ENCODE measurements around the gene DYRK1A. TPM values are rescaled to one million over a fixed set of nuclear protein-coding genes. Genes with fewer than 3 reads are reported as not detected.

The DYRK1A gene
- total RNA-seq, 1 experiment from 2014 or later: 38.8 TPM

DNA sequence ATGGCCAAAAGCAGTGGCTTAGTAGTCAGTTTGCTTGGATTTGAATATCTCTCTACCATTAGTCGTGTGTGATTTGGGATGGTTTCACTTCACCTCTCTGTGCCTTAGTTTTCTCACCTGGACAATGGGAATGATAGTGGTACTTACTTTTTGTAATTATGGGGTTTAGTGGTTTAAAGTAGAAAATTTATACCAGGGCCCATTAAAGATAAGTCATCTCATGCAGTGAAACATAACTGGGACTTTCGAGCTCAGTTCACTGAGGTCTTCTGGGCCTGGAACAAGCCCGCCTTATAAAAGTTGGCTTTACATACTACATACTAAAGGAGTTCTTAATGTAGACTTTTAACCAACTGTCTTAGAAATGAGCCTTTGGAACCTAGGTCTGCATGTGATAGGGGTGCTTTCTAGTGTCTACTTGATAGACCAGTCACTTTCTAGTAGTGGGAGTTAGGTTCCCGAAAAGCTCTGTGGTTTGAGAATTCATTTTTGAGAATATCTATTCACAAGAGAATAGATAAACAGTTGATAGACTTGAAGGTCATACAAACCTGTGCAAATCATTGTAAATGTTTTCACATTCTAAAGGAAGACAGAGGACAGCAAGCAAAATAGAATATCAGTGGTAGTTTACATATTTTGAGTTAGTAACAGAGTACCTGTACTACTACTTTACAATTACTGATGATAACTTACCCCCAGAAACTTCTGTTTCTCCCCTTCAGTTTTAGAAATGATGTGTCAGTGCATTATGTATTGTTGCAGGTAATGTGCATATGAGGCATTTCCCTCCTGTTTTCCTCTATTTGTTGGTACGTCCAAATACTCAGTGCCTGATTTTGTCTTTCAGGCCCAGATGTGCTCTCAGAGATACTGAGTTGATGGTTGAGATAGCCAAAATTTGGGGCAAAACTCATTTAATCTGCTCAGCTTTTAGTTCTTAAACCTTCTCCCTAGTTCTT lies 48.0 kb downstream of the DYRK1A start:
- no peak for DNase-seq (ENCODE audit: extremely low read depth, low read depth)

DNA sequence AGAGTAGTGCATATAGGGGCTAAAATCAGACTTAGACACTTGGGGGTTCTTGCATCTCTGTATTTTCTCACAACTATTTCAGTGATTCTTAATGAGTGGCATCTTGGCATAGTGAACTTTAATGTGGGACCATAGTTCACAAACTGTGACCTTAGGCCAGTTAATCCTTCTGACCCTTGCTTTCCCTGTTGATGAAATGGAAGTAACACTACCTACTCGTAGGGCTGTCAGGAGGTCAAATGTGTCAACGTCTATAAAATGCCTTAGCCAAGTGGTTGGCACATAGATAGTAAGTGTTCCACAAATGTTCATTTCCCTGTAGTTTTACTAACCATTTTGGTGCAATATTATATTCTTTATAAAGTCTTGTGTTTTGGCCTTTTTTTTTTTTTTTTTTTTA lies 49.4 kb downstream of the DYRK1A start:
- no peak for DNase-seq (ENCODE audit: extremely low read depth, low read depth)

DNA sequence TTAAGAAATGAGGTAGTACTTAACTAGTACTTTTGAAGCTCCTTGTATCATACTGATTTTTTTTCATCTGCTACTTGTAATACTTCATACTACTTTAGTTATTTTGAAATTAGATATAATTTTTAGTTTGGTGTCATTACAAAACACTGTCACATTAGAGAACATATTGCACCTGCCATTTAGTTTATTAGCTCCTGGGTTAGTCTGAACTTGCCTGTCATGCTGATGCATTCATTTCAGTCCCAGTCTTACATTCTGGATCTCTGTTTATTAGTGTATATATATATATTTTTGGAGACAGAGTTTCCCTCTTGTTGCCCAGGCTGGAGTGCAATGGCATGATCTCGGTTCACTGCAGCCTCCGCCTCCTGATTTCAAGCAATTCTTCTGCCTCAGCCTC lies 50.3 kb downstream of the DYRK1A start:
- no peak for DNase-seq (ENCODE audit: extremely low read depth, low read depth)

DNA sequence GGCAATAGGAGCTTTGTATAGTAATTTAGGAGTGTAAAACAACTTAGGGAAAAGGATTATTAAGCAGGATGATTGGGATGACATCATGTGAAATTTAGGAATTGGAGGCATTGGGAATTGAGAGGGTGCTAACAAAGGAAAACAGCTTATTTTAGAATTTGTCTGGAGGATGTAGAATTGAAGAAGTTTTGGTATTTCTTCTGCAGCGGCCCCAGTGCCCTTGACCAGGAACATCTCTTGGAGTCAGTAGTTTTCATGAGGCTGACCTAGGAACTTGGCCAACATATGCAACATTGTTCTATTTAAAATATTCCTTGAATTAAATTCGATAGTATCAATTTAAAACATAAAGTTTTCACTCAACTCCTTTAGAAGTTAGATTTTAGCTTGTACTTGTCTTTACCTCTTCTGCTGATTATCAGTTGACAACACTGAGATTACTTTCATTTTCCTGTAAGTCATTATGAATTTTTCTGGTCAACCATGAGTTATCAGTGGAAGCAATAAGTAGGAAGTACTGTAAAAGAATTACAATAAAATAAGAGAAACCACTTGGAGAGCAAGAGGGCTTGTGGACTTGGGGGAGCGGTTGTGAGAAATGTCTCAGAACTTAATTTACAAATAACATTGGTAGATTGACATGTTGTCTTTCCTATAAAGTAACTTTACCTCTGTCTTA lies 52.8 kb downstream of the DYRK1A start:
- DNase-seq (ENCODE audit: extremely low read depth, low read depth): no peak

DNA sequence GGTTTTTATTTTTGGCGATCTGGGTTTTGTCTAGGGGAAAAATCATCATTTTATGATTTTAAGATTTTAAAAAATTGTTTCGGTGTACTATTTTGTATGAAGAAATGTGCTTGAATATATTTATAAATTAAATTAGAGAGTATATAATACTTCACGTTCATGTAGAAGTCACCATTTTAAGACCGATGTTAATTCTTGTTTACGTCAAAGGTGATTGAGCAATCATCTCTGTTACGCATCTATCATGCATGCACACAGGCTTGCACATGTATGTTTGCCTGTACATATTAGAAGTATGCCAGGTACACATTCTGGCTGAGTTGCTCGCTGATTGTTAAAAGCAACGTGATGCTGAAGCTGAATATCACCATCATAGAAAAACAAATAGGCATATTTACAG lies 54.7 kb downstream of the DYRK1A start:
- no peak for DNase-seq (ENCODE audit: extremely low read depth, low read depth)

DNA sequence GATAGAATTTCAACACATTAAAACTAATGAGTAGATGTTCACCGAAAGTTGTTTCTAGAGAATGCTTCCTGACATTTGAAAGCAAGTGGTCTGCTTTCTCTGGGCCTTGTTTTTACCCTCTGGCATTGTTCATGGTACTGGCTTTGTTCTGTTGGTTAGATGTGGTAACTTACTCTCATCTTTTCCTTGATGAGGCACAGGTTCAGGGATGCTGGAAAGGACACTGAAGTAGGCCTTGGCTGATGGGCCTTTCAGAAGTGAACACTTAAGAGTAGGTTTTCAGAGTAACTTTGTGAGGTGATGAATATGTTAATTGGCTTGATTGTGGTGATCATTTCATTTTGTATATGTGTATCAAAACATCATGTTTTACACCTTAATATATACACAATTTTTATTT lies 55.8 kb downstream of the DYRK1A start:
- DNase-seq (ENCODE audit: extremely low read depth, low read depth): no peak

DNA sequence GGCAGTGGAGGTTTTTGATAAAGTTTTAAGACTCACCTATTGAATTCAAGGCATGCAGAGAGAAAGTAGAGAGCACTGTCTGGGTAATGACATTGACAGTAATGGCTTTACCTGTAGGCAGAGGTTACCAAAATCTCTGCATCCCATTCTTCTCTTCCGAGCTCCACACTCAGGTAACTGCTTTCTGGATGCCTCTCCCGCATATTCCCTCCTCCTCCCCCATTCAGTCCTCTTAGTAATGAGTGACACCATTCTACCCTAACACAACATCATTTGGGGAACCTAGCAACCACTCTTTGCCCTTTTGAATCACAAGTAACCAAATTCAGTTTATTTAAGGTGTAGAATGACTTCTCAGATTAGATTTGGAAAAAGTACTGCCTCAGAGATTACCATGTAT lies 56.5 kb downstream of the DYRK1A start:
- DNase-seq (ENCODE audit: extremely low read depth, low read depth): no peak

DNA sequence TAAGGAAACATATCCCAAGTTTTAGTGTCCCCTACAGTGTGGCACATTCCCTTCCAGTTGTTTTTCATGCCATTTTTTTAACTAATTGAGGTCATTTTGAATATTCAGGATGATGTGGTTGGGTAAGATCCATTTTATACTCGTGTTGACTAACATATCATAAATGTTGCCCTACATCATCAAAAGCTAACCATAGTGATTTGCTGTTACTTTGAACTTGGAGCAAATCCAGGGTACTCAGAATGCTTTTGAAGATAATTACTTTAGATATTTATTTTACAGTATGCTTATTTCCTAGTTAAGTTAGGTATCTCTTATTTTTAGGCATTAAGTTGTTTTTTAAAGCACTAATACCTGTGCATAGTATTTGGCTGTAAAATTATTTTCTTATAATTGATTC lies 57.8 kb downstream of the DYRK1A start:
- no peak for DNase-seq (ENCODE audit: extremely low read depth, low read depth)

DNA sequence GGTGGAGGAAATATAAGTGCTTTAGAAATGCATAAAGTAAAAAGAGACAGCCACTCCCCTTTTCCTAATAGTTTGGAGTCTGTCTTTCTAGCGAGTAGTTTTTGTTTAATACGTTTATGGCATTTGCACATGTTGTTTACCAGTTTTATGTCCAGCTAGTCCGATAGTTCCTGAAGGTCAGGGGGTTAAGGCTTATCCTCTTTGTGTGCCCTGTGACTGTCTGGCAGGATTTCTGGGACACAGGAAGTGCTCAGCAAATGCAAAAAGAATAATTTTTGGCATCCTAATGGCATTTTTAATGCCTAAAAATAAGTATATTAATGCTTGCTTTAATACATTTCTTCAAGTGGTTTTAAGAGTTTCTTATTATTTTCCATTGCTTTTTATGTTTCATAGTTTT lies 58.4 kb downstream of the DYRK1A start:
- DNase-seq (ENCODE audit: extremely low read depth, low read depth): no peak

DNA sequence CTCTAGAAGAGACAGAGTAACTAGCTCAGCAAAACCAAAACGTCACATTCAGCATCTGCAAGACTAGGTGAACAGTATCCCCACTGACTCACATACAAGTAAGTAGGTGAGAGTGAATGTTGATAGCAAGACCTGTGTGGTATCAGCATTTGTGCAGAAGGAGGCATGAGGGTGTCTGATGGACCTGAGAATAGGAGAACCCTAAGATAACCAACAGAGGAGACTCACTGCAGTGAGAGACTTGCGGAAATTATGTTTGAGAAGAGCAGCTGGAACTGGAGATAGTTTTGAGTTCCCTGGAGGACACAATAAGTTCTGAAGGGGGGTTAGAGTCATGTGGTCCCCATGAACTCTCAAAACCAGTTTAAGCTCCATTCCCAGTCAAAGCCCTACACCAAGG lies 59.1 kb downstream of the DYRK1A start:
- DNase-seq (ENCODE audit: extremely low read depth, low read depth): no peak

DNA sequence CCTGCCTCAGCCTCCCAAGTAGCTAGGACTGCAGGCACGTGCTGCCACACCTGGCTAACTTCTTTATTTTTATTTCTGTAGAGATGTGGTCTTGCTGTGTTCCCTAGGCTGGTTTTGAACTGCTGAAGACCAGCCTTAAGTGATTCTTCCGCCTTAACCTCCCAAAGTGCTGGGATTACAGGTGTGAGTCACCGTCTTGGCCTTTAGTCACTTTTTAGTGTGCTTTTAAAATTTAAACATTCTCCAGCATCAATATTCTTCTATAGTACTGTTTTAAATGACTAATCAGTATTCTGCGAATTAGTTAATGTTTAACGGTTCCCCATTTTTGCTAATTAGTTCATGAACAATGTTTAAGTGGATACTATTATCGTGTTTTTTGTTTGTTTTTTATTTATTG lies 60.6 kb downstream of the DYRK1A start:
- DNase-seq (ENCODE audit: extremely low read depth, low read depth): no peak

DNA sequence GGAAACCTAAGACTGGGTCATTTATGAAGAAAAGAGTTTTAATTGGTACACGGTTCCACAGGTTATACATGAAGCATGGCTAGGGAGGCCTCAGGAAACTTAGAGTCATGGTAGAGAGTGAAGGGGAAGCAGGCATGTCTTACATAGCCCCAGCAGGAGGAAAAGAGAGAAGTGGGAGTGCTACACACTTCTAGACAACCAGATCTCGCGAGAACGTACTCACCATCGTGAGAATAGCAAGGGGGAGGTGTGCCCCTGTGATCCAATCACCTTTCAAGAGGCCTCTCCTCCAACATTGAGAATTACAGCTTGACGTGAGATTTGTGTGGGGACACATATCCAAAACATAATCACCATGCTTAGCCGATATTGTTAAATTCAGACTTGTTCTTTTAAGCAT lies 62.8 kb downstream of the DYRK1A start:
- no peak for DNase-seq (ENCODE audit: extremely low read depth, low read depth)

DNA sequence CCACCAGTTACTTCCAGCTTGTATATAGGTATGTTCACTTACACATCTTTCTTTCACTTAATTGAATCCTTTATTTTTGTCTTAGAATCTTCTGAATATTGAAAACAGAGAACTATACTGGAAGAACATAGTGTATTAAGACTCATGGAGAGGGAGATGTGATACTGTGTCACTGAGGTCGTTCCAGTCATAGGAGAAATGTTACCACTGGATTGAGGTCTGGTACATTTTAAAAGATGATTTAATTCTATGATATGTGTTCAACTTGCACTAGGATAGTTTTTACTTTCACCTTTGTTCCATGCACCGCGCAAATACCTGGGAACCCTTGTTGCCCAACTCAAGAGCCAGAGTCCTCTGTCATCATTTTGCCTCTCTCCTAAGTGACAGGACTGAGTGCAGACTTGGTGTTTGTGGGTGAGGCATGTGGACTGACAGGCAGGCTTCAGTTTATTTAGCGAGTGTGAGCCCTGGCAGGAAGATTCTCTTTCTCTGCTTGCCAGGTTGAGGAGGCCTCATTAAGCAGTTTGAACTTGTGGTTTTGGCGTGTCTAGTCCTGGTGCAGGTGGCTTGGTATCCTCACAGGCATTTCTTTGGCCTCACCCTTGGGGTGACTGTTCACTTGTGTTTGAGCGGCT lies 63.7 kb downstream of the DYRK1A start:
- no peak for DNase-seq (ENCODE audit: extremely low read depth, low read depth)

DNA sequence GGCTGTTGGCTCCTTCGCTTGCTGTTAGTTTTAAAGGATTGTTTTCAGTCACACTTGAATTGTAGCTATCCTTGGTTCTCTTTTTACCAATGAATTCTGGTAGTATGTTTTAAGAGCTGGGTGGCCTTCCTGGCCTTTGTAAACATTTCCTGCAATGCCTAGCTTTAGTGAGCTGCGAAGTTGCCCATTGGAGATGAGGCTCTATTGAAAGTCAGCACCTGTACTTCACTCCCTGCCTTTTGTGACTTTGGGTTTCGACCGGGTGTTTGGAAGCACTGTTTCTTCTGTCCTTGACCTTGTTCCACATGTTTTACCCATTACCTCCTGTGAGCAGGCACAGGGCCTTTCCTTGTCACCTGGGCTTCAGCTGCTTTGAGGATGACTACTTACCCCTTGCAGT lies 64.7 kb downstream of the DYRK1A start:
- no peak for DNase-seq (ENCODE audit: extremely low read depth, low read depth)

DNA sequence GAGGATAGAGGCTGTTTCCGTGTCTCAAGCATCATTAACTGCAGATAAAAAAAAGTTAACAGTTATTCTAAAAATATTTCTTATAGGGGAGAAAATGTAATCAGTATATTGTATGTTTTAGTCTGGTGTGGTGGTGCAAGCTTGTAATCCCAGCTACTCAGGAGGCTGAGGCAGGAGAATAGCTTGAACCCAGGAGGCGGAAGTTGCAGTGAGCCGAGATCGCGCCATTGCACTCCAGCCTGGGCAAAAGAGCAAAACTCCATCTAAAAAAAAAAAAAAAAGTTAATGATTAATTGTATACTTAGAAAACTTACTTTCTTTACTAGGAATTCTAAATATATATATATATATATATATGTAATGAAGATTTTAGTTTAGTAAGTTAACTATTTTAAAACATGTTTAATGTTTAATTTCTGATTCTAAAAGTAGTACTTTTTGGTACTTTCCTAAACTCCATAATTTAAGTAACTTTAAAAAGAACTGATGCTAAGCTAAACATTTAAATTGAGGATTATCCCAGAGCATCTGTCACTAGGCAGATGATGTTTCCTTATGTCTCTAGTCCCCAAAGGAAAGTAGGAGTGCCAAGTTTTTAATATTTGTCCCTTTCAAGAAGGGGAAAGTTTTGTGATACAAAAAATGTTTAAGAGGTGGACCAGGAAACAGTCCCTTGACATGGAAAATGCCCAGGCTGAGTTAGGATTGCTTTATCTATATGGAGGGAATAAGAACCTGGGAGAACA lies 66.3 kb downstream of the DYRK1A start:
- no peak for DNase-seq (ENCODE audit: extremely low read depth, low read depth)

DNA sequence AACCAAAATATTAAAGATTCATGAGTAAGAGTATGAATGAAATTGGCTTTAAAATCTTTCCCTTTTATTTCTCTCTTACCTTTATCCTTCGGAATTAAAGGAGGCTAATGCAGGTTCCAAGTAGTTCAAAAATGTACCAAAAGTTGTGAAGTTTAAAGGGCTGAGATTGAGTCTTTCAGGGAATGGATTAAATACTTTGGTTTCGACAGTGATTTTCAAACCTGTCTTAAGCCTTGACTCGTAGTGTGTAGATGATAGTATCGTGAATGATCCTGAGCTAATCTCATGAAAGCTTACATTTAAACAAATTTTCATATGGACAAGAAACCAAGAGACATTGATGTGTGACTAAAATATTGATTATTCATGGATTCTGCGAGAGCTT lies 66.9 kb downstream of the DYRK1A start:
- DNase-seq (ENCODE audit: extremely low read depth, low read depth): no peak

DNA sequence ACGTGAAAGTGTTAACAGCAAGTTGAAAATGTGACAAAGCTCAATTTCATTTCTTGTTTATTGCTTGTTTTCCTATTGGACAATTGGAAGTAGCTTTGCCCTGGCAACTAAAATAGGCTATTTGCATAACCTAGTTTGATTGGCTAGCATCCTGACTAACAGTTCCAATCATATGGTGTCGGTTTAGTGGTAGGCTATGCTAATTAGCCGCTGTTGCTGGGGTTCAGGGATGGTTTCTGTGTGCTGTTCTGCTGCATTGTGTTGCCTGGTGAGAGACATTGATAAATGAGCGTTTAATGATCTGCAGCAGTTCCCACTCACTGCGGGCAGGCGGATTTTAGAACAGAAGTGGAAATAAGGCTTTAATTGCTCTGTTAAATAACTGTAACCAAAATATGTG lies 68.5 kb downstream of the DYRK1A start:
- peak; percentile 84 for DNase-seq (ENCODE audit: extremely low read depth, low read depth)

DNA sequence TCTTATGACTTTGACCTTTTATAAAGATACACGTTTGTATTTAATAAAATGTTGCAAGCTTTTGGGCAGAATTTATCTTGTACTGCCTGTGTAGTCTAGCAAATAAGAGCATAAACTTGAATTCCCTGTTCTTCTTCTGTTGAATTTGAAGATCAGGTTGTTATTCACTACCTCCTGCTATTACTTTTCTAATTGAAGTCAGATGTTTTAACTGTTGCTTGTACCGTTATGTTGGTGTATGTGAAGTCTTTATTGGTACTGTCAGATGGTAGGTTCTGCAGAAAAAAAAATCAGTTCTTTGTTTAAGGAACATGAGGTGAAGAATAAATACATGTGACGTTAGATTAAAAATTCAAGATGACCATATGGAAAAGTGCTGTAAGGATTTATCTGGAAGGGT lies 69.1 kb downstream of the DYRK1A start:
- no peak for DNase-seq (ENCODE audit: extremely low read depth, low read depth)

DNA sequence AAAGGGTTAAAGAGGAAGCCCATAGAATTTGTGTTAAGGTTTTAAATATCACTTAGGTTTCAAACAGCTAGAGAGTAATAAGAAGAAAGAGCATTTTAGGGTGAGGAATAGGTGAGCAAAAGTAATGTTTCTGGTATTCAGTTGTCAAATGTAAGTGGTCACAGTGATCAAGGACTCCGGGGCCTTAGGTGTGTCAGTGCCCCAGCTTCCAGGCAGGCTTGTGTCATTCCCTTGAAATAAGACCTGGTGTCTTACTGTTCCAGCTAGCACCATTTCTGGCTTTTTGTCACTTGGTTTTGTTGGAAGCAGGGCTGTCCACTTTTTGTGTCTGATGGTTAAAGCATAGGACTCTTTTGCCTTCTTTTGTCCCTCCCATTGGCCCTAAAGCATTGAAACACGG lies 69.6 kb downstream of the DYRK1A start:
- no peak for DNase-seq (ENCODE audit: extremely low read depth, low read depth)

DNA sequence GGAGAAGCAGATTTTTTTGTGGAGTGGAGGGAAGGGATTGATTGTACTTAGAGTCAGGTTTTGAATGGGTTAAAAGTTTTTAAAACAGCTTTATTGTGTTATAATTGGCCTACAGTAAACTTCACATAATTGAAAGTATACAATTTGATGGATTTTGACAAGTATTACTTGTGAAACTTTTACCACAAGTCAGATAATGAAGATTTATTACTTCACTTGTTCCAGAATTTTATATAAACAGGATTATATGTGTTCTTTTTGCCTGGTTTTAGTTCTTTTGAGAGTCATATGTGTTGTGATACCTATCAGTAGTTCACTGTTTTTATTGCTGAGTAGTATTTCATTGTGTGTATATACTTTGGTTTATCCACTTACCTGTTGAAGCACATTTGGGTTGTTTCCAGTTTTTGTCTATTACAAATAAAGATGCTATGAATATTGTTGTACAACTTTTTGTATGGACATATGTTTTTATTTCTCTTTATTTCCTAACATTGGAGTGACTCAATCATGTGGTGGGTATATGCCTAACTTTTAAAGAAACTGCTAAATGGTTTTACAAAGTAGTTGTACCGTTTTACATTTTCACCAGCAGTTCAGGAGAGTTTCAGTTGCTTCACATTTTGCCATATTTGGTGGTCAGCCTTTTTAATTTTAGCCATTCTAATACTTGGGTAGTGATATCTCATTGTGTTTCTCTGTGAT lies 71.0 kb downstream of the DYRK1A start:
- no peak for DNase-seq (ENCODE audit: extremely low read depth, low read depth)

All from NCI-H460 (cell line).